GM13977 (cell line): Measurements from ENCODE around the gene ZEB1.
"Not testable (repeated sequence)": the region's sequence is repeated elsewhere in the genome, so short reads cannot be mapped to it uniquely, and the experiment has no call there.

ENCODE experiments used
- DNase-seq: peaks from one replicate; pipeline ENCODE4 v3.0.0; 2012; ENCODE audit warnings: low spot score
- in situ Hi-C: fragments of 300-500 bp; cut with MboI; formaldehyde crosslinking; loops from one replicate; pipeline ENCODE4 v1.12.0; 2022; ENCODE audit warnings: low sequenced_read_pairs, low pct_unique_long_range_greater_than_20kb, mixed read lengths, inconsistent platforms; ENCODE audit not compliant: unreplicated experiment
- TF ChIP-seq, protein P1 (sequence below): IDR thresholded peaks from 2 replicates; pipeline ENCODE4 v1.5.1; 2012; ENCODE audit warnings: mild to moderate bottlenecking, control low read depth; ENCODE audit not compliant: insufficient read depth; ENCODE audit errors: extremely low read depth, missing control alignments

The ZEB1 gene

GRCh38 chr10:31554556-31554955 is 235.5 kb downstream of the ZEB1 start:
- DNase-seq = no peak
- in situ Hi-C loops = no loop called here
- TF ChIP-seq, protein P1, sequence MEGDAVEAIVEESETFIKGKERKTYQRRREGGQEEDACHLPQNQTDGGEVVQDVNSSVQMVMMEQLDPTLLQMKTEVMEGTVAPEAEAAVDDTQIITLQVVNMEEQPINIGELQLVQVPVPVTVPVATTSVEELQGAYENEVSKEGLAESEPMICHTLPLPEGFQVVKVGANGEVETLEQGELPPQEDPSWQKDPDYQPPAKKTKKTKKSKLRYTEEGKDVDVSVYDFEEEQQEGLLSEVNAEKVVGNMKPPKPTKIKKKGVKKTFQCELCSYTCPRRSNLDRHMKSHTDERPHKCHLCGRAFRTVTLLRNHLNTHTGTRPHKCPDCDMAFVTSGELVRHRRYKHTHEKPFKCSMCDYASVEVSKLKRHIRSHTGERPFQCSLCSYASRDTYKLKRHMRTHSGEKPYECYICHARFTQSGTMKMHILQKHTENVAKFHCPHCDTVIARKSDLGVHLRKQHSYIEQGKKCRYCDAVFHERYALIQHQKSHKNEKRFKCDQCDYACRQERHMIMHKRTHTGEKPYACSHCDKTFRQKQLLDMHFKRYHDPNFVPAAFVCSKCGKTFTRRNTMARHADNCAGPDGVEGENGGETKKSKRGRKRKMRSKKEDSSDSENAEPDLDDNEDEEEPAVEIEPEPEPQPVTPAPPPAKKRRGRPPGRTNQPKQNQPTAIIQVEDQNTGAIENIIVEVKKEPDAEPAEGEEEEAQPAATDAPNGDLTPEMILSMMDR = no peak

DNA sequence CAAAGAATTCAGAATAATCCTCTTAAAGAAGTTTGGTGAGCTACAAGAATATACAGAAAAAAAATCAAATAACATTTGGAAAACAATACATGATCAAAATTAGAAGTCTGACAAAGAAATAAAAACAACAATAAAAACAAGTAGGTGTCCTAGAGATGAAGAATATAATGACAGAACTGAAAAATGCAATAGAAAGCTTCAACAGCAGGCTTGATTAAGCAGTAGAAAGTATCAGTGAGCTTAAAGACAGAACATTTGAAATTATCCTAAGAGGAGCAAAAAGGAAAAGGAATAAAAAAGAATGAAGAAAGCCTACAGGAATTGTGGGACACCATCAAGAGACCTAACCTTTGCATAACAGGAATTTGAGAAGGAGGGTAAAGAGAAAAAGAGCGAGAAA is 238.8 kb downstream of the ZEB1 start:
- TF ChIP-seq, protein P1 = no peak
- in situ Hi-C loops = no loop called here
- DNase-seq = no peak

GRCh38 chr10:31568252-31568861 is 249.3 kb downstream of the ZEB1 start:
- in situ Hi-C loops = not testable (repeated sequence)

DNA sequence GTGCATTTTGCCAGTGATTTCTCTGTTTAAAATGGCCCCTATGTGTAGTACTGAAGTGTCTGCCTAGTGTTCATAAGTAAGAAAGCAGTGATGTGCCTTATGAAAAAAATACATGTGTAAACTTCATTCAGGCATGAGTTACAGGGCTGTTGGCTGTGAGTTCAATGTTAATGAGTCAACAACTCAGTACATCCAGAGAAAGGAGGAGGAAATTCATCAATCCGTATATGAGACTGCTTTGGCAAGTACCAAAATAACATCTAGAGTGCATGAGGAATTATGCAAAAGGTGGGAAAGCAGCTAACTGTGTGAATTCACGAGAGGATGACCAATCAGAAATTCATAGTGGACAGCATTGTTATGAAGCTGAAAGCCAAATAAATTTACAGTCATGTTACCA is 255.6 kb downstream of the ZEB1 start:
- in situ Hi-C loops = no loop called here
- DNase-seq = no peak
- TF ChIP-seq, protein P1 = no peak

More at GRCh38 chr10:31568252-31568861, 249.3 kb downstream of the ZEB1 start:
- DNase-seq = not testable (repeated sequence)

DNA sequence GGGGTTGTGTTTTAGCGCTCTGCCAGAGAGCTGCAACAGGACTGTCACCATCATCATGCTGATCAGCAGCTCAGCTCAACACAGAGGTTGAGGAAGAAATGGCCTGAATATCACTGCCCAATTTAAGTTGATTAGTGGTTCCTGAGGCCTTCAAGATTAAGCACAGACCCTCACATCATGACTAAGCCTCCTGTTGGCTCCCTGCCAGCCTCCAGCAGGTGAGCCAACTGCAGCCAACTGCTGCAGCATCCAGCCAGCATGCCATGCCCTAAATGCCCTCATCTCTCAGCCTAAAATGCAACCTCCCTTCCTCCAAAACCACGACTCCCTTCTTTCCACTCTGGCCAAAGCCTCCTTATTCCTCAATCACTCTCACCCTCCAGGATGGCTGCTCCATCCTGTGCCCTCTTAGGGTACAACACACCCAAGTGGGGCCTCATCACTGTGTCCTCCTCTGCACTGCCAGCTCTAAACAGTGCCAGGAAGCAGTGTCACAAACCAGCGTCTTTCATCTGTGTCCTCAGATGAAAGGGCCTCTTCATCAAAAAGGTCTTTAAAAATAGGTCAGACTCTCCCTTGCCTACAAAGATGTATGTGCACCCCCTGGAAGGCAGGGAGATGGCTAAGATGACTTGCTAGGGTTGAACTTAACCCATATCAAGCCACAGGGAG is 259.3 kb downstream of the ZEB1 start:
- DNase-seq = no peak

GRCh38 chr10:31578951-31579350 is 259.9 kb downstream of the ZEB1 start:
- TF ChIP-seq, protein P1 = no peak
- in situ Hi-C loops = no loop called here

More for the DNA sequence above, 259.3 kb downstream of the ZEB1 start:
- in situ Hi-C loops = no loop called here
- TF ChIP-seq, protein P1 = no peak

More at GRCh38 chr10:31578951-31579350, 259.9 kb downstream of the ZEB1 start:
- no peak for DNase-seq
